ENCODE measurements around the gene SUSD1. TPM values are rescaled to one million over a fixed set of nuclear protein-coding genes. Genes with fewer than 3 reads are reported as not detected.

Gene SUSD1
- total and polyA plus RNA-seq, 9 donors, result 1.1 to 21.0 (median 3.4) TPM

DNA sequence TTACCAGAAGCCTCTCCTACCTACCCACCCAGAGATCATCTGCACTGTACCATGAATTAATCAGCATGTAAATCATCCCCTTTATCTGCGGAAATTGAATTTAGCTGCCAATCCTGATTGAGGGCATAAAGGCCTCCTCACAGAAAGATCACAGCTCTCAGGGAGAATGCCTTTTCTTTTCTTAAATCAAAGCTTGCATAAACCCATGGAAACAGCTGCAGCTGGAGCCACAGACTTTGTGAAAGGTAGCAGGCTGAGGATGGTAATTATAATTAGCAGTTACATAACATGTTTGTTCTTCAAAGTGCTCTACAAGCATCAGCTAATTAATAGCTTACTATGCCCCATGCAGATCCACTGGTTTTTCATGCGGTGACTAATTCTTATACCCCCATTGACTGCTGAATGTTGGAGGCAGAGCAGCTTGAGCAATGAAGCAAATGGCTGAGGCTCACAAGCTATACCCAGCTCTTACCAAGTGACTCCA, 54.6 kb downstream of the SUSD1 start:
- Histone ChIP-seq H3K36me3 (no peaks in the 10 kb centered on the region), H3K27ac (no peak overlapping the region), H3K4me3 (no peak overlapping the region), H3K27me3 (no peaks in the 10 kb centered on the region), H3K4me1 (ENCODE audit: insufficient read depth) (no peaks in the 10 kb centered on the region), H3K9me3 (no peaks in the 10 kb centered on the region)
- TF ChIP-seq, protein P1, sequence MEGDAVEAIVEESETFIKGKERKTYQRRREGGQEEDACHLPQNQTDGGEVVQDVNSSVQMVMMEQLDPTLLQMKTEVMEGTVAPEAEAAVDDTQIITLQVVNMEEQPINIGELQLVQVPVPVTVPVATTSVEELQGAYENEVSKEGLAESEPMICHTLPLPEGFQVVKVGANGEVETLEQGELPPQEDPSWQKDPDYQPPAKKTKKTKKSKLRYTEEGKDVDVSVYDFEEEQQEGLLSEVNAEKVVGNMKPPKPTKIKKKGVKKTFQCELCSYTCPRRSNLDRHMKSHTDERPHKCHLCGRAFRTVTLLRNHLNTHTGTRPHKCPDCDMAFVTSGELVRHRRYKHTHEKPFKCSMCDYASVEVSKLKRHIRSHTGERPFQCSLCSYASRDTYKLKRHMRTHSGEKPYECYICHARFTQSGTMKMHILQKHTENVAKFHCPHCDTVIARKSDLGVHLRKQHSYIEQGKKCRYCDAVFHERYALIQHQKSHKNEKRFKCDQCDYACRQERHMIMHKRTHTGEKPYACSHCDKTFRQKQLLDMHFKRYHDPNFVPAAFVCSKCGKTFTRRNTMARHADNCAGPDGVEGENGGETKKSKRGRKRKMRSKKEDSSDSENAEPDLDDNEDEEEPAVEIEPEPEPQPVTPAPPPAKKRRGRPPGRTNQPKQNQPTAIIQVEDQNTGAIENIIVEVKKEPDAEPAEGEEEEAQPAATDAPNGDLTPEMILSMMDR (IDR thresholded peaks at IDR 0.05), result no peak
- no peak for TF ChIP-seq EP300 (IDR thresholded peaks at IDR 0.05)
- TF ChIP-seq POLR2A (IDR thresholded peaks at IDR 0.05), result no peak
- intact Hi-C loops (cut with DNase I), result no loop called here
- no peak for DNase-seq
- 80 to 95% (median 86%) methylated on average over 2 of the region's 2 CpGs for WGBS, 3 donors

DNA sequence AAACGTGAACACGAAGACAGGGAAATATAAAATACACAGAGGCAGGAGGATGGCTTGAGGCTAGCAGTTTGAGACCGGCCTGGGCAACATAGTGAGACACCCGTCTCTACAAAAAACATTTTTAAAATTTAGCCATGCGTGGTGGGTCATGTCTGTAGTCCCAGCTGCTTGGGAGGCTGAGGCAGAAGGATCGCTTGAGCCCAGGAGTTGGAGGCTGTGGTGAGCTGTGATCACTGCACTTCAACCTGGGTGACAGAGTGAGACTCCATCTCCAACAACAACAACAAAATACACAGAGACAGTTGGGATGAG, 55.1 kb downstream of the SUSD1 start:
- intact Hi-C loops (cut with DNase I), result no loop called here
- Histone ChIP-seq H3K4me3 (no peak overlapping the region), H3K4me1 (ENCODE audit: insufficient read depth) (no peaks in the 10 kb centered on the region), H3K27me3 (no peaks in the 10 kb centered on the region), H3K9me3 (no peaks in the 10 kb centered on the region), H3K36me3 (no peaks in the 10 kb centered on the region), H3K27ac (no peak overlapping the region)
- TF ChIP-seq, protein P1 (IDR thresholded peaks at IDR 0.05), result no peak
- TF ChIP-seq EP300 (IDR thresholded peaks at IDR 0.05), result no peak
- no peak for DNase-seq
- 91 to 94% (median 93%) methylated on average over 6 of the region's 6 CpGs for WGBS, 3 donors

DNA sequence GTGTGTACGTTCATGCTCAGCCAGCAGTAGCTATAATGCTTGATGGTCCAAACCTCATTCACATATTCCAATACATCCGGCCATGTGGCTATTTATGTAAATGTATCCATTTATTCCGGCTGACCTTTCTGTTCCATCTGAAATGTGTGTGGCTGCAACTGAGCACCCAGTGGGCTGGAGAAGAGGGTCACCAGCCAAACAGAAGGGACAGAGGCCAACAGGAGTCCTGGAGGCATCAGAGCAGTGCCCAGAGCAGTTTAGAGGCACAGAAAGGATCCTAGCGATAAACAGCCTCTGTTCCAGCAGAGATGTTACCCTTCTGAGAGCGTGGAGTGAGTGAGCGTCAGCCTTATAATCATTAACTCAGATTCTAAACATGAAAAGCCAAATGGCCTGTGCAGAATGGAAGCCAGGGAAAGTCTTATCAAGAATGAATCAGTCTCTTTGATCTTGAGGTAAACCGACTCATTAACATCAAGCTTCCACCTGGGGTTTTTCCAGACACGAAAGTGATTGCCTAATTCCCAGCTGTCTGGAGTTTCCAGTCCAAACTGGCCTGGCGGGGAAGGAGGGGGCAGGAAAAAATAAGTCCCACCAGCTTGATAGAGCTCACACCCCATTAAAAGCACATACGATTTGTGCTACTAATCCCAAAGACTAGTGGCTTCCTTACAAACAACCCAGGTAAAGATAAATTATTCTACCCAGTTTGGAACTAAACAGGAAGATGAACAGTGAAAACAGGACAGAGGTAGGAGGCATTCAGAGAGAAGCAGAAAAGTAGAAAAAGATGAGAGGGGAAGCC, 55.7 kb downstream of the SUSD1 start:
- no peak for DNase-seq
- Histone ChIP-seq H3K4me3 (no peak overlapping the region), H3K27me3 (no peaks in the 10 kb centered on the region), H3K9me3 (no peaks in the 10 kb centered on the region), H3K27ac (no peak overlapping the region), H3K4me1 (ENCODE audit: insufficient read depth) (no peaks in the 10 kb centered on the region), H3K36me3 (no peaks in the 10 kb centered on the region)
- TF ChIP-seq, protein P1 (IDR thresholded peaks at IDR 0.05), result no peak
- WGBS, 3 donors, result 86 to 87% (median 86%) methylated on average over 10 of the region's 10 CpGs
- intact Hi-C loops (cut with DNase I), result no loop called here

DNA sequence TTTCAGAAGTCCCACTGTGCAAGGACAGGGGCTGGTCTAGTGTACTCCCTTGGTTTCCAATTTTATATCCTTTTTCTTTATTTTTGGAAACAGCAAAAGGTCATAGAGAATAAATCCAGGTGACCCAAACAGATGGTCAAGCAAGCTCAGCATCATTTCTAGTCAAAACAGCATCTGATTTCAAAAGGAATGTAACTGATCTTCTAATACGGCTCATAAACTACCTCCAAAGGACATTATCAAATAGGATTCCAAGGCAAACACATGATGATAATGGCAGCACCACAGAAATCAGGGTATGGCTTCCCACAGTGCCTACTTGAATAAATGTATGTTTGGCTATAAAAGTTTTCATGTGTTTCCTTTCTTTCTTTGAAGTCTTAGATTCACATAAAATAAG, 57.1 kb downstream of the SUSD1 start:
- TF ChIP-seq, protein P1 (IDR thresholded peaks at IDR 0.05), result no peak
- no peak for TF ChIP-seq POLR2A (IDR thresholded peaks at IDR 0.05)
- no peak for TF ChIP-seq EP300 (IDR thresholded peaks at IDR 0.05)
- 69 to 79% (median 69%) methylated on average over 1 of the region's 1 CpG for WGBS, 3 donors
- no peaks in the 10 kb centered on the region for H3K9me3 ChIP-seq
- no peaks in the 10 kb centered on the region for H3K27me3 ChIP-seq
- DNase-seq, result no peak
- intact Hi-C loops (cut with DNase I), result no loop called here
- H3K4me3 ChIP-seq, result no peak overlapping the region
- H3K27ac ChIP-seq, result no peak overlapping the region
- no peaks in the 10 kb centered on the region for H3K36me3 ChIP-seq
- no peaks in the 10 kb centered on the region for H3K4me1 ChIP-seq (ENCODE audit: insufficient read depth)

All from ovary (tissue), 9 donors.